Activated CD4-positive, alpha-beta T cell treated with anti-CD3 and anti-CD28 coated beads, Interleukin-2, Interleukin-6, amounts not matched to agents 100 ng/mL and 50 ng/mL, durations not matched to agents 16 hours and 8 hours (primary cell): ENCODE measurements around the gene FZR1.

Experiments used
- DNase-seq: peaks from one replicate; pipeline ENCODE4 v3.0.0-alpha.2; 2020

Gene FZR1

GRCh38 chr19:3533033-3533432, 26.9 kb downstream of the FZR1 start:
- DNase-seq: no peak

- no peak for DNase-seq
Measured at GRCh38 chr19:3533563-3534216, 27.6 kb downstream of the FZR1 start.

- no peak for DNase-seq
Measured at GRCh38 chr19:3534375-3535234, 28.5 kb downstream of the FZR1 start.

GRCh38 chr19:3535235-3535535, 29.1 kb downstream of the FZR1 start:
- no peak for DNase-seq

- DNase-seq: no peak
Measured at GRCh38 chr19:3535563-3535965, 29.5 kb downstream of the FZR1 start.

- DNase-seq: no peak
Measured at GRCh38 chr19:3535981-3536380, 29.9 kb downstream of the FZR1 start.

- no peak for DNase-seq
Measured at GRCh38 chr19:3536429-3537100, 30.5 kb downstream of the FZR1 start.

- no peak for DNase-seq
Measured at GRCh38 chr19:3537101-3537437, 31.0 kb downstream of the FZR1 start.

GRCh38 chr19:3537438-3538240, 31.5 kb downstream of the FZR1 start:
- DNase-seq: no peak

GRCh38 chr19:3538258-3538929, 32.3 kb downstream of the FZR1 start:
- no peak for DNase-seq

- DNase-seq: no peak
Measured at GRCh38 chr19:3538965-3539755, 33.0 kb downstream of the FZR1 start, which contains the start of gene TEKTIP1. Gene TEKTIP1, plus strand, starts transcription at chr19:3539174. Its CDS starts 4 bp downstream, at chr19:3539178.

GRCh38 chr19:3539756-3540118, 33.6 kb downstream of the FZR1 start:
- DNase-seq: no peak

GRCh38 chr19:3543150-3544057, 37.3 kb downstream of the FZR1 start:
- no peak for DNase-seq

GRCh38 chr19:3544058-3544376, 37.9 kb downstream of the FZR1 start:
- DNase-seq: no peak

GRCh38 chr19:3544742-3545668, 38.9 kb downstream of the FZR1 start:
- peak; percentile 87 for DNase-seq

- no peak for DNase-seq
Measured at GRCh38 chr19:3545669-3546034, 39.5 kb downstream of the FZR1 start.

- no peak for DNase-seq
Measured at GRCh38 chr19:3546119-3546518, 40.0 kb downstream of the FZR1 start.

GRCh38 chr19:3547301-3547731, 41.2 kb downstream of the FZR1 start:
- peak; percentile 49 for DNase-seq

GRCh38 chr19:3547767-3548282, 41.7 kb downstream of the FZR1 start:
- DNase-seq: no peak

GRCh38 chr19:3548606-3549005, 42.5 kb downstream of the FZR1 start:
- DNase-seq: no peak
